ENCODE results near the gene SNX9.

SNX9 gene

DNA sequence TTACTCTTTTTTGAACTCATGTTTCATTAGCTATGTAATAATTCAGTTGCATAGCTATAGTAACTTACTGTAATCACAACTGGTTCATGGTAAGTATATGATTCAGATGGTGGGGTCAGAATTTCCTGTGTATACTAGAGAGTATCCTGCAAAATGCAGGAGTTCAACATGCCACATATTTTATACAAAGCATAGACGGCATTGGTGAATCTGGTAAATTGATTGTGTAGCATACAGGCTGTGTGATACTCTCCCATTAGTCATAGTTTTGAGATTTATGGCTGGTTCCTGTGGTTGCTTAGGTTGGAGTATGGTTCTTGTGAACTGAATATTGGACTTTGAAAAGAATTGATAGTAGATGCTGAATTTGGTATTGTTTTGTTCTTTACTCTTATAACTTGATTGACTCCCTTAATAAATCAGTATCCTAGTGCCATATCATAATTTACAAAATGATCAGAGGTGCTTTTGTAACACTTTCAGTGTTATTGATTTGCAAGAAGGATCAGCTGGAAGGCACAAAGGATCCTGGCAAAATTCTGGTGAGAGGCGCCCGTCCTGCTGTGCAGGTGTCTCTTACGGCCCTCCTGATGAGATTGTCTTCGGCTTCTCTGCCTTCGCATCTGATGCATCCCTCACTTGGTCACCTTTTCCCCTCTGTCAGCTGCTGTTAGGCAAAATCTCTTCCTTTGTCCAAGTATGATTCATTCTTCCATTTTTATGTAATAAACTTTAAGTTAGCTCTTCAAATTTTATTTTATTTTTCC, 22.6 kb downstream of the SNX9 start:
- no peaks in the 10 kb centered on the region for H3F3A ChIP-seq (ENCODE audit: low read depth)
- H3K9ac ChIP-seq (ENCODE audit: low read depth, low read length, poor library complexity, severe bottlenecking) = no peak overlapping the region
- H3K9me2 ChIP-seq (replicated peaks; ENCODE audit: low read depth, low read length) = no peaks in the 10 kb centered on the region
- no peak overlapping the region for H3K4me3 ChIP-seq (ENCODE audit: low read length, poor library complexity, severe bottlenecking)
- H2AFZ ChIP-seq (ENCODE audit: low read length) = no peak overlapping the region
- no peaks in the 10 kb centered on the region for H3K4me1 ChIP-seq (ENCODE audit: insufficient read depth, low read length, poor library complexity, severe bottlenecking)
- no peaks in the 10 kb centered on the region for H4K20me1 ChIP-seq (ENCODE audit: insufficient read depth, low read length, poor library complexity, severe bottlenecking)
- H3K4me2 ChIP-seq (ENCODE audit: low read depth, low read length, poor library complexity, severe bottlenecking) = no peak overlapping the region
- peaks cover 56% of the 10 kb centered on the region for H3K27me3 ChIP-seq (ENCODE audit: insufficient read depth, low read length, poor library complexity, severe bottlenecking)
- H3K9me3 ChIP-seq (ENCODE audit: insufficient read depth, low read depth, low read length) = no peaks in the 10 kb centered on the region
- H3K36me3 ChIP-seq (ENCODE audit: insufficient read depth, low read length) = no peaks in the 10 kb centered on the region
- TF ChIP-seq, protein P1, sequence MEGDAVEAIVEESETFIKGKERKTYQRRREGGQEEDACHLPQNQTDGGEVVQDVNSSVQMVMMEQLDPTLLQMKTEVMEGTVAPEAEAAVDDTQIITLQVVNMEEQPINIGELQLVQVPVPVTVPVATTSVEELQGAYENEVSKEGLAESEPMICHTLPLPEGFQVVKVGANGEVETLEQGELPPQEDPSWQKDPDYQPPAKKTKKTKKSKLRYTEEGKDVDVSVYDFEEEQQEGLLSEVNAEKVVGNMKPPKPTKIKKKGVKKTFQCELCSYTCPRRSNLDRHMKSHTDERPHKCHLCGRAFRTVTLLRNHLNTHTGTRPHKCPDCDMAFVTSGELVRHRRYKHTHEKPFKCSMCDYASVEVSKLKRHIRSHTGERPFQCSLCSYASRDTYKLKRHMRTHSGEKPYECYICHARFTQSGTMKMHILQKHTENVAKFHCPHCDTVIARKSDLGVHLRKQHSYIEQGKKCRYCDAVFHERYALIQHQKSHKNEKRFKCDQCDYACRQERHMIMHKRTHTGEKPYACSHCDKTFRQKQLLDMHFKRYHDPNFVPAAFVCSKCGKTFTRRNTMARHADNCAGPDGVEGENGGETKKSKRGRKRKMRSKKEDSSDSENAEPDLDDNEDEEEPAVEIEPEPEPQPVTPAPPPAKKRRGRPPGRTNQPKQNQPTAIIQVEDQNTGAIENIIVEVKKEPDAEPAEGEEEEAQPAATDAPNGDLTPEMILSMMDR (conservative IDR thresholded peaks at IDR 0.05; ENCODE audit: low read length) = no peak
- no peak for TF ChIP-seq EZH2phosphoT487 (IDR thresholded peaks at IDR 0.05; ENCODE audit: borderline replicate concordance)
- no peaks in the 10 kb centered on the region for H3K79me2 ChIP-seq (ENCODE audit: insufficient read depth, low read length)

DNA sequence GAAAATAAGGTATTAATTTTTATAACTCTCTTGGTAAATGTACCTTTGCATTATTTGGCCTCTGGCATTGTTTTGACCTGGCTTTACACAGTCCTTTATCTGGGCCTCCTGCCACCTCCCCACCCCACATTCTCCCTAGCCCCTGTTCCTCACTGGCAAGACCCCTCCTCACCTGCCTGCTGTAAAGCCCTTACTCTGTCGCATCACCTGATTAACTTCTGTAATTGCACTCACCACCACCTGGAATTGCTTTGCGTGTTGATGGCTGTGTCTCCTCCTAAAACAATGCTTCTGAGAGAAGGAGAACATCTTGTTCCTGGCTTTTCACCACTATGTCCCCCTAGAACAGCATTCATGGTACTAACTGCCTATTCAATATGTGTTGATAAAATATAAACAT, 24.8 kb downstream of the SNX9 start:
- Histone ChIP-seq H3K4me3 (ENCODE audit: low read length, poor library complexity, severe bottlenecking) (no peak overlapping the region), H3K9me2 (replicated peaks; ENCODE audit: low read depth, low read length) (no peaks in the 10 kb centered on the region), H3K9me3 (ENCODE audit: insufficient read depth, low read depth, low read length) (0 out of 2 replicates have a peak, but pooled peaks cover under 1% of the 10 kb centered on the region), H3K27me3 (ENCODE audit: insufficient read depth, low read length, poor library complexity, severe bottlenecking) (peaks cover 55% of the 10 kb centered on the region), H3F3A (ENCODE audit: low read depth) (no peaks in the 10 kb centered on the region), H3K36me3 (ENCODE audit: insufficient read depth, low read length) (no peaks in the 10 kb centered on the region), H3K4me1 (ENCODE audit: insufficient read depth, low read length, poor library complexity, severe bottlenecking) (no peaks in the 10 kb centered on the region), H3K9ac (ENCODE audit: low read depth, low read length, poor library complexity, severe bottlenecking) (no peak overlapping the region), H2AFZ (ENCODE audit: low read length) (no peak overlapping the region), H3K4me2 (ENCODE audit: low read depth, low read length, poor library complexity, severe bottlenecking) (no peak overlapping the region), H3K79me2 (ENCODE audit: insufficient read depth, low read length) (no peaks in the 10 kb centered on the region), H4K20me1 (ENCODE audit: insufficient read depth, low read length, poor library complexity, severe bottlenecking) (no peaks in the 10 kb centered on the region)
- TF ChIP-seq EZH2phosphoT487 (IDR thresholded peaks at IDR 0.05; ENCODE audit: borderline replicate concordance) = no peak
- TF ChIP-seq, protein P1 (conservative IDR thresholded peaks at IDR 0.05; ENCODE audit: low read length) = no peak

DNA sequence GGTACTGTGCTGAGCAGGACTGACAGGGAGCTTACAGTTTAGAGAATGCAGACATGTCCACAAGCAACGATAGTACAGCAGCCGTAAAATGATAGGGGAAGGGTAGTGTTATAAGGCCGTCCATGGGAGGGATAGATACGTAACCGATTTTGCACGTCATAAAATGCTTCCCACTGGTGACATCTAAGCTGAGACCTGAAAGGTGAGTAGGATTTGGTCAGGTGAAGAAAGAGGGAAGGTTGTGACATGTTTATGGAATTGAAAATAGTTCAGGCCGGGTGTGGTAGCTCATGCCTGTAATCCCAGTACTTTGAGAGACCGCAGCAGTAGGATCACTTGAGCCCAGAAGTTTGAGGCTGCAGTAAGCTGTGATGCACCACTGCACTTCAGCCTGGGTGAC, 25.6 kb downstream of the SNX9 start:
- Histone ChIP-seq H3K27me3 (ENCODE audit: insufficient read depth, low read length, poor library complexity, severe bottlenecking) (peaks cover 64% of the 10 kb centered on the region), H3K9me3 (ENCODE audit: insufficient read depth, low read depth, low read length) (peaks cover 9% of the 10 kb centered on the region; the same call in 1 of the 2 replicates), H3K4me2 (ENCODE audit: low read depth, low read length, poor library complexity, severe bottlenecking) (no peak overlapping the region), H3K79me2 (ENCODE audit: insufficient read depth, low read length) (no peaks in the 10 kb centered on the region), H3F3A (ENCODE audit: low read depth) (no peaks in the 10 kb centered on the region), H3K9me2 (replicated peaks; ENCODE audit: low read depth, low read length) (no peaks in the 10 kb centered on the region), H3K9ac (ENCODE audit: low read depth, low read length, poor library complexity, severe bottlenecking) (no peak overlapping the region), H2AFZ (ENCODE audit: low read length) (no peak overlapping the region), H4K20me1 (ENCODE audit: insufficient read depth, low read length, poor library complexity, severe bottlenecking) (no peaks in the 10 kb centered on the region), H3K4me3 (ENCODE audit: low read length, poor library complexity, severe bottlenecking) (no peak overlapping the region), H3K36me3 (ENCODE audit: insufficient read depth, low read length) (no peaks in the 10 kb centered on the region), H3K4me1 (ENCODE audit: insufficient read depth, low read length, poor library complexity, severe bottlenecking) (no peaks in the 10 kb centered on the region)
- TF ChIP-seq EZH2phosphoT487 (IDR thresholded peaks at IDR 0.05; ENCODE audit: borderline replicate concordance) = no peak
- TF ChIP-seq, protein P1 (conservative IDR thresholded peaks at IDR 0.05; ENCODE audit: low read length) = no peak
